ENCODE results near the gene MYO5C.

MYO5C gene

DNA sequence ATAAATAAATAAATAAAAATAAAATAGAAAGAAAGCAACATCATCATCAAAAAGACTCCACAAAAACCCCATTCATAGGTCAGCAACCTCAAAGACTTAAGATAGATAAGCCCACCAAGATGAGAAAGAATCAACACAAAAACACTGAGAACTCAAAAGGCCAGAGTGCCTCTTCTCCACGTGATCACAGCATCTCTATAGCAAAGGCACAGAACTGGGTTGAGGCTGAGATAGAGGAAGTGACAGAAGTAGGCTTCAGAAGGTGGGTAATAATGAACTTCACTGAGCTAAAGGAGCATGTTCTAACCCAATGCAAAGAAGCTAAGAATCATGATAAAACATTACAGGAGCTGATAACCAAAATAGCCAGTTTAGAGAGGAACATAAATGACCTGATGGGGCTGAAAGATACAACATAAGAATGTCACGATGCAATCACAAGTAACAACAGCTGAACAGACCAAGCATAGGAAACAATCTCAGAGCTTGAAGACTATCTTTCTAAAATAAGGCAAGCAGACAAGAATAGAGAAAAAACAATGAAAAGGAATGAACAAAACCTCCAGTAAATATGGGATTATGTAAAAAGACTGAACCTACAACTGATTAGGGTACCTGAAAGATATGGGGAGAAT, 130.9 kb downstream of the MYO5C start:
- no peak for DNase-seq

DNA sequence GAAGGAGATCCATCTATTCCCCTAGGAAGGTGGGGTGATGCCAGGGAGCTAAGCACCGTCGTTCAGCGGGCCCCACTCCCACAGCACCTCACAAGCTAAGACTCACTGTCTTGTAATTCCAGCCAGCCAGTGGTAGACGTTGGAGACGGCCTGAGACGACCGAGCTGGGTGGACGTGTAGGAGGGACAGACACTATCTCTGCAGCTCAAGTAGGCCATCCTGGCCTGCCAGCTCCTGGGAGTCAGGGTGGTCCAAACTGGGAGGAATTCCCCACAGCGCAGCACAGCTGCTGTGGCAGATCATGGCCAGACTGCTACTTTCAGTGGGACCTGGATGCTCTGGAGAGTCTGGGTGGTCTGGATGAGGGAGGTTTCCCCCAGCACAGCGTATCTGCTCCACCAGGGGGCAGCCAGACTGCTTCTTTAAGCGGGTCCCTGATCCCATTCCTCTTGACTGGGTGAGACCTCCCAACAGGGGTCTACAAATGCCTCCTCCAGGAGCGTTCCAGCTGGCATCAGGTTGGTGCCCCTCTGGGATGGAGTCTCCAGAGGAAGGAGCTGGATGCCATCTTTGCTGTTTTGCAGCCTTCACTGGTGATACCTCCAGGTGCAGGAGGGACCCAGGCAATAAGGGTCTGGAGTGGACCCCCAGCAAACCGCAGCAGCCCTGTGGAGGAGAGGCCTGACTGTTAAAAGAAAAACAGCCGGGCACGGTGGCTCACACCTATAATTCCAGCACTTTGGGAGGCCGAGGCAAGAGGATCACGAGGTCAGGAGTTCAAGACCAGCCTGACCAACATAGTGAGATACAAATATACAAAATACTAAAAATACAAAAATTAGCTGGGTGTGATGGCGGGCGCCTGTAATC, 132.0 kb downstream of the MYO5C start:
- DNase-seq = no peak

DNA sequence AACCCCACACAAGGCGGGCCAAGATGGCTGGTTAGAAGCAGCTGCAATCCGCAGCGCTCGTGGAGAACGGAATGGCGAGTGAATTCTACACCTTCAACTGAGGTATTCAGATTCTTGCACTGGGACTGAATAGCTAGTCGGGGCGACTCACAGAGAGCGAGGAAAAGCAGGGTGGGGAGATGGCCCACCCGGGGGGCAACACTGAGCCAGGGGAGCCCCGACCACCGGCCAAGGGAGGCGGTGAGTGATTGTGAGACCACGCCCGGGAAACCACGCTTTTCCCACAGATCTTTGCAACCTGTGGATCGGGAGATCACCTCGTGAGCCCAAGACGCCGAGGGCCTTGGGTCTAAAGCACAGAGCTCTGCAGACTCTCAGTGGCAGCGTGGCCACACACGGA, 132.7 kb downstream of the MYO5C start:
- DNase-seq = no peak

DNA sequence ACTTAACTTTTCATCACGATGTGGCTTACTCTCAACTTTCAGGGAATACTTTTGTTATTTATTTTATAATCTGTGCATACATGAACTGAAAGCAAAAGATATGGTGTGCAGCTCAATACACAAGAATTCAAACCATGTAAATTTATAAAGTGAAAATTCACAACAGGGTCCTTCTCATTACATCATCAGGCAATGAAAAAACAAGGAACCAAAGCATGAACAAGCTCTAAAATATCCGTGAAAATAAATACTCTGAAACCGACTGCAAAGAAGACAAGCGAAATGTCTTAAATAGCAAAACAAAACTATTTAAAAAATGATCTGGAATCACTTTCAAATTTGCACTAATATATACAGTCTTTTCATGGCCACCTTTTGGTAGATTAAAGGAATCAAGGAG, 133.3 kb downstream of the MYO5C start:
- DNase-seq = no peak

DNA sequence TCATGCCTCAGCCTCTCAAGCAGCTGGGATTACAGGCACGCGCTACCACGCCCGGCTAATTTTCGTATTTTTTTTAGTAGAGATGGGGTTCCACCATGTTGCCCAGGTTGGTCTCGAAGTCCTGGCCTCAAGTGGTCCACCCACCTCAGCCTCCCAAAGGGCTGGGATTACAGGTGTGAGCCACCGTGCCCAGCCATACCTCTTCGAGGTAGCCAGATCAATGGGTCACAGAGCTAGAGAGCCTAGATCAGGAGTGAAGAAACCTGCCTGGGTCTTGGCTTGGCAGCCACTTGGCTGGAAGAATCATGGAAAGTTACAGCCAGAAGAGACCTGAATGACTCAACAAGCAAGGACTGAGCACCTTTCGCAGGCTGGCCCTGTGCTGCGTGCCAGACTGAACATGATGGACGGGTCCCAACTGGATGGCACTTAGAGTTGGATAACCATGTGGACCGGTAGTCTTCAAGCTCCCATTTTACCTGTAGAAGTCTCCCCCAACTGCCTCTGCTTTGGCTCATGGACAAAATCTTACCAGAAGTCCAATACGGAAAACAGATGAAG, 134.1 kb downstream of the MYO5C start:
- no peak for DNase-seq

DNA sequence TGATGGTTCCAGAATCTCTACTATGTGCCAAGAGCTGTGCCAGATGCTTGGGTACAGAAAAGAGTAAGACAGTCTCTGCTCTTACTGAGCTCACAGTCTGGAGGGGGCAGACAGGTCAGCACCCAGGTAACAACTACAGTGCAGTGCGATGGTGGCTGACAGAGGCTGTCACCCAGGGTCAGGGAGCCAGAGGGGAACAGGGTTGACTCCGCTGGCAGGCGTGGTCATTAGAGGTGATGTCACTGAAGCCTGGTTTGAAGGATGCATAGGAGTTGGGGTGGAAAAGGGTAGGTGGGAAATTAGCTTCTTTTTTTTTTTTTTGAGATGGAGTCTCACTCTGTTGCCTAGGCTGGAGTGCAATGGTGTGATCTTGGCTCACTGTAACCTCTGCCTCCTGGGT, 136.0 kb downstream of the MYO5C start:
- no peak for DNase-seq

DNA sequence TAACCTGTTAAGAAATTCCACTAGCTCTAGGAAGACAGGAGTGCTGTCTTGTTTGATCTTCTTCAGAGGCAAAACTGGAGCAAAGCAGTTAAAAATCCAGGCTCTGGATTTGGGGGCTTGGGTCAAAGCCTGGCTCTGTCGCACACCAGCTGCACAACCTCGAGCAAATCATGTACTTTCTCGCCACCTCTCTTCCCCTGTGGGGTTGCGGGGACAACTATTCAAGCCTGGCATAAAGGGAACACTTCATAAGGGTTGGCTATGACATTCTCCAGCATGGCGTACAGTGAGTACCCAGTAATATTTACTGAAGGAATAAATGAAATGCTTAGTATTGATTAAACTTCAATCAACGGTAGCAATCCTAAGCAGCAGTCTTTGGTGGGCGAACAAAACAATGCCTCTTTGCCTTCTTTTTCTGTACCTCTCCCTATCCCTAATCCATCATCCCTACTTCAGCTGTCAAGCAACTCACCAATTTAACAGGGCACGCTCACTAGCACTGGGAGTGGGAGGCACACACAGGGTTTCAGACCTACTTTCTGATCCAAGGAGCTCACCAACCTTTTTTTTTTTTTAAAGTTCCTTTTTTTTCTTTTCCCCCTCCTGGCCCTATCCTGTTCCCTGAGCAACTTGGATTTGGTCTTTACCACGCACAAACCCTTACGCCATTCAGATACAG, 137.4 kb downstream of the MYO5C start:
- DNase-seq = no peak

DNA sequence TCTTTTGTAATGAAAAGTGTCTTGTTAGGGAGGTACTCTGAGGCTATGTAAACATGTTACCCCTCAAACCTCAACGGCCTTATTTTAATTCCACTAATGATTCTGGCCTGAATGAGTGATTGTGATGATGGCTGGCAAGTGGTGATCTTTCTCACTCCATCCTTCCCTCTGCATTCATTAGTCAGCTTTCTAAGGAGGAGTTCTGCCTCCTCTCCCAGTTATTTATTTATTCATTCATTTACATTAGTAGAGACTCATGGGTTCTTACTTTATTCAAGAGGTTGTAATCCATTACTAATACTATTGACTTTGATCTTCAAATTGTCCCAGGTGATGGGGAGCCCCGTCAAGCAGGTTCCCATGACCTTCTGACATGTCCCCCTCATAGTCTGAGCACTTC, 139.7 kb downstream of the MYO5C start:
- no peak for DNase-seq

DNA sequence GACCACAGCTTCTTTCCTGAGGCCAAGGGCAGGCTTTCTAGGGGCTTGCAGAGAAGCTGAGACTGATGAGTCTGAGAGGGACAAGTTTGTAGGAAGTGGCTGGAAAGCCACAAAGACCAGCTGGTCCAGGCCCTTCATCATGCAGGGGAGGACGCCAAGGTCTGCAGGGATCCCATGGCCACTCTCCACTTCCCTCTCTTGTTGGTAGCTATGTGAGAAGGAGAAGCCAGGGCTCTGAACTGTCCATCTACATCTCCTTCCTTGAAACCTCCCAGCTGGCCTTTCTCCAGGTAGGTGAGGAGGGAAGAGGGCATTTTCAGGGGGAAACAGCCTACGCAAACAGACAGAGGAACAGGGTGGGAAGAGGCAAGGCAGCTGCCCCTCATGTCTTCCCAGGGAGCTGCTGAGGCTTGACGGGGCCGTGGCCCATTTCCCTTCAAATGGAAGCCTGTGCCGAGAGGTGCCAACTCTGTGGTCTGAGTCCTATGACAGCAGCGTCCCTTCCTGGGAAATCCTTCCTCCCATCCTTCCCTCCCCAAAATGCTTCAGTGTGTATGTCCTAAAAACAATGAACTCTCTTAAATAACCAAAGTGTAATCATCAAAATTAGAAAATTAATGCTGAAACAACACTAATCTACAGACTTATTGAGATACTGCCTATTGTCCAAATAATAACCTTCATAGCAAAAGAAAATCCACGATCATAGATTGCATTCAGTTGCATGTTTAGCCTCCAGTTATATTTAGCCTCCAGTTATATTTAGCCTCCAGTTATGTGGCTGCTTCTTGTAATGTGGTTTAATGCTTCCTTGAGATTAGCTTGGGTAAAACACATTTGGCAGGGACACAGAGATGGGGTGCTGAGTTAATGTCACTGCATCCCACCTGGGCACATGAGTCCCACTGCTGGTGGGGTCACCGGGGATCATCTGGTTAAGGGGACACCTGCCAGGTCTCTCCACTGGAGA, 140.4 kb downstream of the MYO5C start:
- no peak for DNase-seq

DNA sequence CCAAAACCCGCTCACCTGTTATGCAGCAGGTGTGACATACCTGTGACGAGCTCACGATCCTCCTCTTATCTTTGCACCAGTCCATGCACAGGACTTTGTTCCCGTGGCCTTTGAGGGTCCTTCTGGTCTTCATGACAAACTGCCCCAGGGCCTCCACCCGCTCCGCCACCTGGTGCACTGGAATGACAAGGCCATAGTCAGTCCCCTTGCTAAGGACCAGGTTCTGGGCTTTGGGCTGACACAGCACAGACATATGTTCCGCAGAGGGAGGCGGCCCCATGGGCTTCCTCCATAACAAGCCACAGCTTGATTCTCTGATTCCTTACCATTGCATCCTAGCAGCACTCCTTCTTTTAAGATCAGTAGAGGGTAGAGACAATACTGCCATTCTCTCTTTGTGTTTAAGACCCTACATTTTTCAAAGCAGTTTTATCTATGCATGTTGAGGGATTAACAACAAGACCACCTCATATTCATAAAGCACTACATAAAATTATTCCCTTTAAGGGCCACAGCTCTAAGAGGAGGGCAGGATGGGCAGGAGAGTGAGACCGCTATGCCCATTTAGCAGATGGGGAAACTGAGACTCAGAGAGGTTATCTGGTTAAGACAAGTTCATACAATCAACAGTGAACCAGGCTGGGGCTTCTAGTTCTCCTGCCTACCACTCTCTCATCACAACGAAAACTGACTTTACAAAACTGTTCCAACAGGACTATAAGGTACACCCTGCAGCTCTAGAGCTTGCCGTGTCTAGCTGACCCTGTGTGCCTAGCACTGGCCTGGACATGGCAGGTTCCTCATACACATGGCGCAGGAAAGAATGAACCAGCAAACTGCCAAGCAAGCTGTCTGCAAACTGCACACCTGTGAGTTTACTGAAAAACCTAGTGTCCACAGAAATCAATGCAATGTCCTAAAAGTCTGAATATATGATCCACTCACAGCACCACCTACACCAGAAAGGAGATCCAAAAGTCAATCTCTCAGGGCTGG, 141.4 kb downstream of the MYO5C start:
- no peak for DNase-seq

DNA sequence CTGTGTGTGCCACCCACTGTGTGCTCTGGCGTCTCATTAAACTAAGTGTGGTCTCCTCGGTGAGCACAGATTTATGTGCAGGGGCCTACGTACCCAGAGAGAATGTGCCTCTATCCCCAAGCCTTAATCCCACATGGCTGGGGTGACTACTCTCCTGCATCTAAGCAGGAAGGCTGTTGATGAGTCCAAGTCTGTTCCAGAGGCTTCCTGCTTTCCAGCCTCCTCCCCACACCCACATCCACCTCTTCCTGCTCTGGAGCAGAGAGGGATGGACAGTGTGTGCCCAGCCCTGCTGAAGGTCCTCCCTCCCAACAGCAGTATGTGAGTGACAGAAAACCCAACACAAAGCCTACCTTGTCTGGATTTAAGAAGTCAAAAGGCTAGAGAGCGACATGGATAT, 144.3 kb downstream of the MYO5C start:
- no peak for DNase-seq

DNA sequence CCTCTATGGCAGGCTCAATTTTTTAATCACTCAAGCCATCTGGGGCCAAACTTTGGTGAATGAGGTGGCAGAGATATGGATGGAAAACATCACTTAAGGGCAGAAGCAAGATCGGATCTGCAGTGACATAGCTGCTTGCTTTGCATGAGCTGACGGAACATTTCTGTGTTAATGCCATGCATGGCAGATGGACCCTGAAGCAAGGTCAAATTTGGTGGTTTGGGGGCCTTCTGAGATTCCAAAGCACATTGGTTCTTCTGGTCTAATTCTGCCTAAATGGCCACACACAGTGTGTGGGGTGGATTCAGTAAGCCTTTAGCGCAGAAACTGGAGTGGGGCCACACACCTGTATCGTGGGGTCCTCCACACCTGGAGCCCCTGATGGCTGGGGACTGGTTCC, 144.7 kb downstream of the MYO5C start:
- no peak for DNase-seq

DNA sequence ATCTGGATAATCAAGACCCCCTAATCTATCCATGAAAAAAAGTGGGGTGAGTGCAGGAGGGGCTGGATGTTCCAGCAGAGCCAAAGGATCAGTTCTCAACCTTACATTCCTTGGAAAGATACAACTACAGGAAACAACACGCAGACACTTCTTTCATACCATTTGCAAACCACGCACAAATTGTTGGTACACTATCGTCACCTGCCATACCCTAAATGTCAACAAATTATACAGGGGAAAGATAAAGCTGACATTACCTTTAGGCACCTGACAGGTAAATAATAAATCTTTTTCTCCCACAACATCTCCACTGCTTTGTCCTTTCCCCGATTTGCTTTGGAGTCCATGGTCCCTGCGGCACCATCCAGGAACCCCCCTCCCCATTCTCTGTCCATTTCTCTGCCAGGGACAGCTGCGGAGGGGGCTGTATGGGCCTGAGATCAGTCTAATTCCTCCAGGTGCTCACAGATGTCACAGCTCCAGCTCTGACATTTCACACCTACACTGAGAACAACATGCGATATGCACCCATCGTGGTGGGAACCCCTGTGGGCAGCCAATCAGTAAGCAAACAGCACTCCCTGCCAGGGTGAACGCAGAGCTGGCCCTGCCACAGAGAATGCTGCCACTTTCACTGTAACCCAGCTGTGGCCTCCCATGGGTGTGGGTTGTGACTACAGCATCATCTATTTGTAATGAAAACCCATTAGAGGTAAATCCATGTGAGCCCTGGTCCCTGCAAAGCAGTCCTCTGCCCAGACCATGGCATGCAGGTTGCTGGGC, 145.4 kb downstream of the MYO5C start:
- DNase-seq = no peak

DNA sequence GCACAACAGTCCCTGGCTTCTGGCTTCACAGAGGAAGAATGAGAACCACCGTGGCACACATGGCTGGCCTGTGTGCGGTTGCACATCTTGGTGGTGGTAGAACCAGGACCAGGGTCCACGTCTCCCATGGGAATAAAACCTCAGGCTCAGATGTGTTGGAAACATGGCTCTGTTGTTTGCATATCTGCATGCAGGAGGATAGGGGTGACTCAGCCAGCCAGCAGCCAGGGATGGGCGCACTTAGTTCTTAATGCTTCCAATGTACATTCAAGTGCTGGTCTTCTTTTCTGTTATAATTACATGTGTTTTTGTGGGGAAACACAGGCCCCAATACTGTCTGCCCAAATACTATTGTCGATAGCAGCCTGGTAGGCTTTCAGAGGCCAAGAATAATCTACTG, 147.2 kb downstream of the MYO5C start:
- DNase-seq = no peak

DNA sequence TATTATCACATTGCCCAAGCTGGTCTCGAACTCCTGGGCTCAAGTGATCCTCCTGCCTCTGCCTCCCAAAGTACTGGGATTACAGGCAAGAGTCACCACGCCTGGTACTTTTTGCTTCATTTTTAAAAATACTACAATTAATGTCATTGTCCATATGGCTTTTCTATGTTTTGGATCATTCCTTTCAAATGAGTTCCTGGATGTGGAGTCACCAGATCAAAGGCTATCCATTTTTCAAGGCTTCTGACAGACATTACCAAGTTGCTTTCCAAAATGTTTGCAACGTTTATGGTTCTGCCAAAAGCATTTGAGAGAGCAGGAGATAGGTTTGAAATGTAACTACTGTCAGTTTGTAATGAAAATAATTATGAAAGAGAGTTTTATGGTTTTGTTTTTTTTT, 148.8 kb downstream of the MYO5C start:
- no peak for DNase-seq

DNA sequence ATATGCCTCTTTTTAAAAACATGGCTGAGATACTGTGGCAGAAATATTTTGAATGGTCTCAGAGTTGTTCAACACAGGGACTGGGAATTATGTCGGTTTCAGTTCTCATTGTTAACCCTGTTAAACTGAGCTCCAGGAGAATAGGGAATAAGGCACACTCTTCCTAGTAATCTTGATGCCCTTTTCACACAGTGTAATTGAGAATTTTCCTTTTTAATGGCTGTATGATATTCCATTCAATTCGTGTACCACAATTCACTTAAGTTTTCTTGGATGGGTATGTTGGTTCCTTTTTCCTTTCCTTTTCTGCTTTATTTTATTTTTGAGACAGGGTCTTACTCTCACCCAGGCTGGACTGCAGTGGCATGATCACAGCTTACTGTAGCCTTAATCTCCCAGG, 149.3 kb downstream of the MYO5C start:
- no peak for DNase-seq

DNA sequence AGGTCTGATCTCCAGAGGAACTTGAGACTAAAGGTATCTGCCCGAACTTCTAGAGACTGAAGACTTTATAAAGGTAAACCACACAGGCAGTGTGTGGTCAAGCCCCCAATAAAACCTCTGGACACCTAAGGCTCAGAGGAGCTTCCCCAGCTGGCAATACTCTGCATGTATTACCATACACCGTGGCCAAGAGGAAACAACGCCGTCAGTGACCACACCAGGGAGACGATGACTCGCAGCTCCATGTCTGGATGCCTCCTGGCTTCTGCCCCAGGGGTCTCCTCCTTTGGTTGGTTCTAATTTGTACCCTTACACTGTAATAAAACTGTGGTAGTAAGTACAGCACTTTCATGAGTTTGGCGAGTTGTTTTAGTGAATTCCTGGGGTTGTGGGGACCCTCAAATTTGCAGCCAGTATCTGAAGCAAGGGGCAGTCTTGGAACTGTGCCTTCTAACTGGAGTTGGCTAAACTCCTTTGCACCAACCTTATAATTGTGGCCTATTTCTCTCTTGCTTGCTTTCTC, 150.9 kb downstream of the MYO5C start:
- no peak for DNase-seq

DNA sequence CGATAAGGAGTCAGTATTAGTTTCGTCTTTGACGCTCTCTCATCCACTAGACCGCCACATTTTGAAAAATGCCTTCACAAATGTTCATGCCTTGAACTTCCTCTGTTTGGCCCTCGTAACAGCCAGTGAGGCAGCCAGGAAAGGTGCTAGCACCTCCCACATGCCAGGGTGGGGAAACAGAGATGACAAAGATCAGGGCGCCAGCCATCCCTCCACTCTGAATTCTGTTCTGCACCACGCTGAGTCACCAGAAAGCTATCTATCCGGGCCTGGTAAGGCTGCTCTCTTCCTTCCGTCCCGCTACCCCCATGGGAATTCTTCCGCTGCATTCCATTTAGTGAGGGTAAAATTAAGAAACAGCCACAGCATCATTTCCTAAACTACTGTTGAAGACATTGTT, 151.7 kb downstream of the MYO5C start:
- no peak for DNase-seq

Data from stimulated activated naive CD4-positive, alpha-beta T cell treated with Interleukin-2 at 50 U/mL for 16 hours (primary cell).